ENCODE results near the gene NARF. TPM values are rescaled to one million over a fixed set of nuclear protein-coding genes. Genes with fewer than 3 reads are reported as not detected.

Gene NARF
- total and polyA plus RNA-seq, 2 of the 8 experiments (the other 6 are each of a cell fraction or from before 2014, with no cell fraction given), result 97.4 to 131 TPM

DNA sequence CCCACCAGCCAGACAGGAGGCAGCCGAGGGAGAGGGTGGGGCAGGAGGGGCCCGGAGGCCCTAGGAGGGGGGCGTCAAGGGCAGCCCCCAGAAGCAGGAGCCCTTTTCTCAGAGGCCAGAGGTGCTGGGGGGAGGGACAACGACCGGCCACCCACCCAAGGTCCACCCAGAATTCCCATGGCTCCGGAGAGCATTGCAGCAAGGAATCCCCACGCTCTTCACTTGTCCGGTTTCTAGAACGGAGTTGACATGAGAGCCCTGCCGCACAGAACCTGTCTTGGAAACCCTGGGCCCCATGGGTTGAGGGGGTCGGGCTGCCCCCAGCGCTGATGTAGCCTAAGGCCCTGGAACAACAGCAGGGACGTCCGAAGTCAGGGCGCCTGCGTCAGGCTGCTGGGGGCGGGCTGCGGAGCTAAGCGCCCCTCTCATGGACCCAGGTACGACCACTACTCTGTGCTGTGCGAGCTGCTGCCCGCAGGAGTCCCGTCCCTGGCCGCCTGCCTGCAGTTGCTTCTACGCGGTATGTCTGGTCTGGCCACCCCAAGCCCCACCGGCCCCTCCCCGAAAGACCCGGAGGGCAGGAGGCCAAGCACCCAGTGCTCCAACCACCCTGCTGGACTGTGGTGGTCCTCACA lies 19.2 kb upstream of the NARF start:
- no peak overlapping the region for H3K4me3 ChIP-seq (ENCODE audit: extremely low read depth in 1 of 4, insufficient read depth in 2 of 4, low read depth in 3 of 4, low read length in 4 of 4)
- FAIRE-seq, result no peak
- H3K23me2 ChIP-seq (ENCODE audit: low read depth, low read length), result no peaks in the 10 kb centered on the region
- CTCF ChIA-PET (ENCODE audit: partially characterized antibody), result interaction anchor here (1.2 to 3.0 kb wide), 3 partner anchors 14 to 89 kb away, joined by 3 to 17 read pairs (median 9); no protein-coding TSS in a partner anchor
- no peaks in the 10 kb centered on the region for H3K27me3 ChIP-seq (replicated peaks in 1 of 4; ENCODE audit: control insufficient read depth in 3 of 4, extremely low read depth in 1 of 4, insufficient read depth in 3 of 4, low read length in 3 of 4)
- whole genome bisulfite sequencing, 2 experiments (ENCODE audit: extremely low coverage in 1 of 2, insufficient coverage in 1 of 2, insufficient read length in 1 of 2, insufficient replicate concordance in 2 of 2, low coverage in 1 of 2, low lambda C conversion rate in 2 of 2, missing lambda C conversion rate in 1 of 2), result 90% methylated on average over 29 of the region's 29 CpGs; no CpG with 5 or more reads in 1 of the 2 experiments
- no peak overlapping the region for H2BK12ac ChIP-seq (ENCODE audit: low read depth, low read length)
- no peak overlapping the region for H3K9ac ChIP-seq (replicated peaks in 1 of 4; ENCODE audit: extremely low read depth in 1 of 4, low read depth in 3 of 4, low read length in 3 of 4)
- no peak overlapping the region for H2AFZ ChIP-seq (ENCODE audit: low read length)
- no peaks in the 10 kb centered on the region for H3K79me1 ChIP-seq (ENCODE audit: low read depth, low read length)
- H3K4ac ChIP-seq (replicated peaks; ENCODE audit: insufficient read length, low read depth, low read length), result no peak overlapping the region
- no peak overlapping the region for H2BK20ac ChIP-seq (ENCODE audit: low read length)
- peaks cover 0 to 21% (median 9%) of the 10 kb centered on the region in 4 experiments; a peak in 4 of 8 replicates for H3K36me3 ChIP-seq (ENCODE audit: control insufficient read depth in 2 of 4, insufficient read depth in 4 of 4, low read length in 3 of 4)
- H3K4me1 ChIP-seq (replicated peaks in 1 of 4; ENCODE audit: control insufficient read depth in 3 of 4, insufficient read depth in 4 of 4, low read length in 3 of 4), result peaks cover 0 to 18% (median 8%) of the 10 kb centered on the region in 4 experiments; a peak in 6 of 7 replicates
- H4K91ac ChIP-seq (replicated peaks; ENCODE audit: insufficient read length, low read length), result no peak overlapping the region
- no peaks in the 10 kb centered on the region for H3K79me2 ChIP-seq (ENCODE audit: control insufficient read depth in 1 of 2, insufficient read depth in 2 of 2, low read length in 2 of 2)
- H3K27ac ChIP-seq (ENCODE audit: low read depth, low read length), result peak overlapping the region; percentile 34; the same call in 1 of the 2 replicates
- no peak overlapping the region for H2BK15ac ChIP-seq (ENCODE audit: low read length)
- H3K14ac ChIP-seq (ENCODE audit: insufficient read length), result no peak overlapping the region
- no peak overlapping the region for H3K18ac ChIP-seq (ENCODE audit: extremely low read depth, low read length)
- no peak overlapping the region for H4K5ac ChIP-seq (ENCODE audit: insufficient read length, low read depth, low read length)
- H4K20me1 ChIP-seq (replicated peaks in 1 of 2; ENCODE audit: control insufficient read depth in 1 of 2, insufficient read depth in 2 of 2, low read length in 2 of 2), result peaks cover 0 to 19% of the 10 kb centered on the region in 2 experiments
- no peak overlapping the region for H4K8ac ChIP-seq (ENCODE audit: extremely low read depth, insufficient read depth, low read length)
- no peak for DNase-seq (ENCODE audit: low read depth in 1 of 2, low spot score in 2 of 2)
- no peak overlapping the region for H2BK5ac ChIP-seq (ENCODE audit: low read depth, low read length)
- POLR2A ChIA-PET (ENCODE audit: partially characterized antibody), result interaction anchor here (1.0 to 3.3 kb wide), 5 partner anchors 8 to 19 kb away, joined by 3 to 12 read pairs (median 5); partner anchors contain the start of gene NARF
- H3K9me3 ChIP-seq (ENCODE audit: insufficient read depth in 2 of 2, low read depth in 1 of 2, low read length in 1 of 2), result no peaks in the 10 kb centered on the region
- H3K4me2 ChIP-seq (ENCODE audit: insufficient read depth in 1 of 2, low read depth in 2 of 2, low read length in 2 of 2), result no peak overlapping the region
- H3K23ac ChIP-seq (ENCODE audit: insufficient read length), result no peak overlapping the region
- no peak overlapping the region for H2AK5ac ChIP-seq (ENCODE audit: low read depth, low read length)
- no peak overlapping the region for H3K56ac ChIP-seq (replicated peaks; ENCODE audit: insufficient read length, low read depth, low read length)
- no peak for TF ChIP-seq RAD21 (IDR thresholded peaks at IDR 0.05 in 1 of 2, conservative IDR thresholded peaks at IDR 0.05 in 1 of 2; ENCODE audit: low read depth in 2 of 2, low read length in 2 of 2)
- TF ChIP-seq POLR2A (IDR thresholded peaks at IDR 0.05; ENCODE audit: control extremely low read depth in 1 of 2, low read depth in 2 of 2, low read length in 2 of 2), result 0 out of 3 replicates have a peak, but pooled peaks of 1 of the 2 experiments have one; percentile 21
- H2BK120ac ChIP-seq (replicated peaks; ENCODE audit: low read depth, low read length), result no peak overlapping the region
